ENCODE data around the gene OLFM4. TPM values are rescaled to one million over a fixed set of nuclear protein-coding genes. Genes with fewer than 3 reads are reported as not detected.

Gene OLFM4
- total RNA-seq, 1 donor from 2014 or later = not detected

DNA sequence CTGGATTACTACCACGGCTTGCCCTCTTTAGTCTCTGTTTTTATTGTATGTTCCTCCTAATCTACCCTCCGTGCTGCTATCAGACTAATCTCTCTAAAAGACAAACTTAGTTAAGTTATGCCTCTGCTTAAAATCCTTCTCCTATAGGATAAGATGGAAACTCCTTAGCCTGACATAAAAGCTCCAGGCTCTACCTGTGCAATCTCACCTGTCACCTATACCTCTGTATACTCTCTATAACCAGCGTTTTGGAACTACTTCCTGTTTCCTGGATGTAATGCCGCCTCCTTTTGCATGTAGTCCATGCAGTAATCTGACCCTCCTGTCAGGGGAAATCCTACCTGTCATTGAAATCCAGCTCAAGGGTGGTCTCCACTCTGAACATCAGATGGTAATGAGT, 41.2 kb downstream of the OLFM4 start:
- TF ChIP-seq, protein P1, sequence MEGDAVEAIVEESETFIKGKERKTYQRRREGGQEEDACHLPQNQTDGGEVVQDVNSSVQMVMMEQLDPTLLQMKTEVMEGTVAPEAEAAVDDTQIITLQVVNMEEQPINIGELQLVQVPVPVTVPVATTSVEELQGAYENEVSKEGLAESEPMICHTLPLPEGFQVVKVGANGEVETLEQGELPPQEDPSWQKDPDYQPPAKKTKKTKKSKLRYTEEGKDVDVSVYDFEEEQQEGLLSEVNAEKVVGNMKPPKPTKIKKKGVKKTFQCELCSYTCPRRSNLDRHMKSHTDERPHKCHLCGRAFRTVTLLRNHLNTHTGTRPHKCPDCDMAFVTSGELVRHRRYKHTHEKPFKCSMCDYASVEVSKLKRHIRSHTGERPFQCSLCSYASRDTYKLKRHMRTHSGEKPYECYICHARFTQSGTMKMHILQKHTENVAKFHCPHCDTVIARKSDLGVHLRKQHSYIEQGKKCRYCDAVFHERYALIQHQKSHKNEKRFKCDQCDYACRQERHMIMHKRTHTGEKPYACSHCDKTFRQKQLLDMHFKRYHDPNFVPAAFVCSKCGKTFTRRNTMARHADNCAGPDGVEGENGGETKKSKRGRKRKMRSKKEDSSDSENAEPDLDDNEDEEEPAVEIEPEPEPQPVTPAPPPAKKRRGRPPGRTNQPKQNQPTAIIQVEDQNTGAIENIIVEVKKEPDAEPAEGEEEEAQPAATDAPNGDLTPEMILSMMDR (IDR thresholded peaks at IDR 0.05; ENCODE audit: unreplicated experiment) = no peak
- DNase-seq (ENCODE audit: low spot score in 2 of 2, unreplicated experiment in 2 of 2) = no peak
- no peak overlapping the region for H3K27ac Mint-ChIP-seq
- no peaks in the 10 kb centered on the region for H3K36me3 Mint-ChIP-seq
- H3K4me1 Mint-ChIP-seq = peaks cover 34% of the 10 kb centered on the region
- H3K27me3 Mint-ChIP-seq (ENCODE audit: low read depth) = peaks cover 4% of the 10 kb centered on the region
- H3K4me3 Mint-ChIP-seq = no peak overlapping the region
- no peaks in the 10 kb centered on the region for H3K9me3 Mint-ChIP-seq

DNA sequence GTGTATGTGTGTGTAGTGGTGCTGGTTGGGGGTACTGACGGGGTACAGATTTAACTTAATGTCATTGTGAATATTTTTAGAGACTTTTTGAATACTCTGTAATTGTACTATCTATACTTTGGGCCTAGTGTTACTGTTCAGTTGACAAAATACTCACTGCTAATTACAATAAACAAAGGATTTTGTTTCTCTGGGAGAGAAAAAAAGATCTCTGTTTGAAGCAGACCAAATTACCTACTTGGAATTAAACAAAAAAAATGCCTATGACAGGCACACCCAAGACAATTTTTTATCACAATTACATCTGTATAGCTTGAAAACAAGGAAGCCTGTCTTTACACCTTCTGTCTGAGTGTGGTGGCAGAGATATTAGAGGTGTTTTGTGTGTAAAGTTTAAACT, 45.1 kb downstream of the OLFM4 start:
- TF ChIP-seq, protein P1 (IDR thresholded peaks at IDR 0.05; ENCODE audit: unreplicated experiment) = no peak
- Mint-ChIP-seq H3K4me3 (no peak overlapping the region), H3K36me3 (no peaks in the 10 kb centered on the region), H3K27me3 (ENCODE audit: low read depth) (no peaks in the 10 kb centered on the region), H3K4me1 (peaks cover 19% of the 10 kb centered on the region), H3K9me3 (peaks cover 7% of the 10 kb centered on the region), H3K27ac (no peak overlapping the region)
- no peak for DNase-seq (ENCODE audit: low spot score in 2 of 2, unreplicated experiment in 2 of 2)

DNA sequence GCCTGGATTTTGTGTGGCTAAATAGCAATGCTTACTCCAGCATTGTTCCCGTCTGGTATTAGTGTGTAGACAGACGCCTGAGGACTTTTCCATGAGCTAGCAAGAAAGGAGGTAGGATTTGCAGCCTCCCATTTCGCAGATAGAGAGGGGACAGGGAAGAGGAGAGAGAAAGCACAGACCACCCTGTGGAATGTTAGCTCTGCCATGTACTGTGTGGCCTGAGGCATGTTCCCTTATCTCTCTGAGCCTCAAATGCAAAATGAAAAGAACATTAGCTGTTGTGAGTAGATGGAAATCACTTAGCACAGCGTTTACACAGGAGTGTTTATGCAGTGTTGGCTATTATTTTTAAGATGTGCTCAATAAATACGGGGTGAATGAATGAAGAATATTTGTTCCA, 45.5 kb downstream of the OLFM4 start:
- no peak overlapping the region for H3K4me3 Mint-ChIP-seq
- DNase-seq (ENCODE audit: low spot score in 2 of 2, unreplicated experiment in 2 of 2) = no peak
- peaks cover 16% of the 10 kb centered on the region for H3K4me1 Mint-ChIP-seq
- TF ChIP-seq, protein P1 (IDR thresholded peaks at IDR 0.05; ENCODE audit: unreplicated experiment) = no peak
- no peaks in the 10 kb centered on the region for H3K27me3 Mint-ChIP-seq (ENCODE audit: low read depth)
- H3K27ac Mint-ChIP-seq = no peak overlapping the region
- peaks cover 7% of the 10 kb centered on the region for H3K9me3 Mint-ChIP-seq
- no peaks in the 10 kb centered on the region for H3K36me3 Mint-ChIP-seq

DNA sequence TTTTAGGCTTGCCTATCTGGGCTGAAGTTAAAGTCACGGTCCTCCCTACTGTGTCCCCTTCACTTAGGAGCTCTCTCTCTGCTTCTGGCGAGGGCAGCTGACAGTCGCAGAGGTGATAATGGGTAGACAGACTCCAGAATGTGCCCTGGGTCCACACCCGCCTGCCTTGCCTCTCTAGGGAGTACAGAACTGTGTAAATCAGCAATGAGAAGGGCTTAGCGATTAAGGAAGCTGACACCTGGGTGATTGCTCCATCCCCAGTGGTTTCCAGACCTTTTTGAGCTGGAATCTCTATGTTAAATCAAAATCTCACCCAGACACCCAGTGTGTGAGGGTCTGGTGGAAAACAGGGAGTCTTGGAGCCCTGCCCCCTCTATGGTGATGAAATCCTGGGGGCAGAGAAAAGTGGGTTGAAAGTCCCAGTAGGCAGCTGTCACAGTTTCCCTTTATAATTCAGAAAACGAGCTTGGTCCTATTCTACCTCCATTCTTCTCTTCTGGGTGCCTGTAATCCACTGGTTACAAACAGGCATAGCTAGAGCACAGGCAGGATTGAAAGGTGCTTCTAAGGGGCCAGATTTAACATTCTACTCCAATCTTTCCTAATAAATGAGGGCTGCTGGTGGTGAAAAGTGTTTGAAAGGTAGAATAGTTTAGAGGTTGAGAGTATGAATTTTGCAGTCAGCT, 46.9 kb downstream of the OLFM4 start:
- H3K27ac Mint-ChIP-seq = no peak overlapping the region
- TF ChIP-seq, protein P1 (IDR thresholded peaks at IDR 0.05; ENCODE audit: unreplicated experiment) = no peak
- no peak for DNase-seq (ENCODE audit: low spot score in 2 of 2, unreplicated experiment in 2 of 2)

DNA sequence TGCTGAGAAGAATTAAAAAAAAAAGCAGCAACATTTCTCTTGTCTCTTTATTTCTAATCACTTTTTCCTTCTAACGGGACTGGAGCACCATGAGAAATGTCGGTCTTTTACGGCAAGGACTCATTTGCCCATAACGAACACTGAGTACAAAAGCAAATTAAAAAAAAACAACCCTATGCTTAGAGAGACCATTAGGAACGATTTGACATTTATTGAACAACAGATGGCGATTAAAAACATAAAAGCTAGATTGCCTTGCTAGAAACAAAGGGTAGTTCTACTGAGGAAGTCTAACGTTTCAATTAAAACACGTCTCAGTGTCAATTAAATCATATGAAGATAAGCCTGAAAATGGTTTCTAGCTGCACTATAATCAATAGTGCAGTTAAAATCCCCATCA, 51.1 kb downstream of the OLFM4 start:
- H3K4me3 Mint-ChIP-seq = no peak overlapping the region
- H3K27ac Mint-ChIP-seq = no peak overlapping the region
- DNase-seq (ENCODE audit: low spot score in 2 of 2, unreplicated experiment in 2 of 2) = no peak
- H3K36me3 Mint-ChIP-seq = no peaks in the 10 kb centered on the region
- TF ChIP-seq, protein P1 (IDR thresholded peaks at IDR 0.05; ENCODE audit: unreplicated experiment) = no peak
- H3K9me3 Mint-ChIP-seq = peaks cover 19% of the 10 kb centered on the region
- H3K27me3 Mint-ChIP-seq (ENCODE audit: low read depth) = no peaks in the 10 kb centered on the region
- peaks cover 2% of the 10 kb centered on the region for H3K4me1 Mint-ChIP-seq

More for the DNA sequence above, 46.9 kb downstream of the OLFM4 start:
- H3K27me3 Mint-ChIP-seq (ENCODE audit: low read depth) = no peaks in the 10 kb centered on the region
- H3K4me1 Mint-ChIP-seq = peaks cover 11% of the 10 kb centered on the region
- H3K36me3 Mint-ChIP-seq = no peaks in the 10 kb centered on the region
- H3K4me3 Mint-ChIP-seq = no peak overlapping the region
- H3K9me3 Mint-ChIP-seq = peaks cover 9% of the 10 kb centered on the region
